Ovary (tissue), 9 donors: ENCODE results near the gene GRID1. TPM values are rescaled to one million over a fixed set of nuclear protein-coding genes. Genes with fewer than 3 reads are reported as not detected.

Experiments
- DNase-seq, 5 donors: peaks; one replicate each; pipeline ENCODE4 v3.0.0-alpha.2; 2019 to 2020
- H3K27ac ChIP-seq, 2 donors: fragments of 200-600 bp; one replicate each; pipeline versions ENCODE4 v1.5.1 to v1.8.0; 2019 to 2022
- H3K27me3 ChIP-seq: fragments of 200-600 bp; one replicate; pipeline ENCODE4 v1.8.0; 2022
- H3K36me3 ChIP-seq: fragments of 200-600 bp; sonication (generic); one replicate; pipeline ENCODE4 v1.5.1; 2019
- H3K4me1 ChIP-seq: one replicate; pipeline ENCODE4 v1.8.1; 2013; ENCODE audit warnings: mild to moderate bottlenecking, moderate library complexity; ENCODE audit not compliant: insufficient read depth
- H3K4me3 ChIP-seq: fragments of 200-600 bp; sonication (generic); one replicate; pipeline ENCODE4 v1.5.1; 2017
- H3K9me3 ChIP-seq, 2 donors: fragments of 200-600 bp in 1 of 2; sonication (generic) in 1 of 2; one replicate each; pipeline versions ENCODE4 v1.5.1 to v1.8.1; 2013 to 2019; ENCODE audit warnings: mild to moderate bottlenecking in 1 of 2, moderate library complexity in 1 of 2
- CTCF ChIP-seq, 3 donors: fragments of 450-650 bp in 2 of 3; fragments of 200-600 bp in 1 of 3; IDR thresholded peaks; one replicate each; pipeline versions ENCODE4 v1.5.1 to v1.8.0; 2016 to 2022; ENCODE audit warnings: antibody characterized with exemption in 3 of 3, mild to moderate bottlenecking in 1 of 3
- EP300 ChIP-seq: sonication (generic); formaldehyde crosslinking; IDR thresholded peaks from one replicate; pipeline ENCODE4 v1.6.1; 2017; ENCODE audit warnings: antibody characterized with exemption
- POLR2A ChIP-seq: fragments of 450-650 bp; IDR thresholded peaks from one replicate; pipeline ENCODE4 v1.6.1; 2017; ENCODE audit warnings: antibody characterized with exemption, mild to moderate bottlenecking, moderate library complexity
- WGBS, 3 donors: extraction: QIAGEN DNeasy Blood & Tissue Kit in 1 of 3; methylation state at CpG; one replicate each; pipeline versions ENCODE4 v1.1.5 to v1.1.7; 2013 to 2017; 5-methylcytosine and 5-hydroxymethylcytosine counted together
- intact Hi-C, 4 donors: fragments of 100-400 bp; cut with DNase I; formaldehyde crosslinking; loops; one replicate each; pipeline versions ENCODE4 v1.11.0 to v1.15.1; 2022 to 2023
- polyA plus RNA-seq, 2 donors: library from polyadenylated mRNA; stranded (reverse); fragments of 200-250 nt in 1 of 2; fragments of 350-450 nt in 1 of 2; fragmentation: Illumina TruSeq in 1 of 2; extraction: RNeasy Lipid Tissue Mini Kit (QIAGEN cat#74804) in 1 of 2; gene quantifications; one replicate each; pipeline ENCODE4 v1.2.3, GENCODE V29; 2013 to 2014
- total RNA-seq, 7 donors: library from RNA; depleted of rRNA in 2 of 7; stranded (reverse); fragments of >200 nt in 2 of 7; fragmentation: NEBNext Ultra II Directional in 3 of 7; extraction: Animal tissue kit (Norgen Biotek cat#: 25700) in 3 of 7; gene quantifications; one replicate each; pipeline versions ENCODE4 v1.1.0 to v1.2.4, GENCODE V29; 2016 to 2023
- donor health status: DM: no; HTN: no; CAD: no; lungs with moderate emphysema.
- donor health status: DM: no; HTN: no; CAD: no.
- donor health status: Bipolar disorder and iron deficiency.
- donor health status: DM: yes; HTN: yes; CAD: no.
- donor health status: DM: no; HTN: no; CAD: no.
- donor health status: DM: yes; HTN: yes; CAD: no.

GRID1 gene
- total and polyA plus RNA-seq, 9 donors: 0.57 to 6.2 (median 1.8) TPM

GRCh38 chr10:85993140-85993539 lies 373.5 kb downstream of the GRID1 start:
- H3K4me3 ChIP-seq: no peak overlapping the region
- DNase-seq: no peak
- no peaks in the 10 kb centered on the region for H3K9me3 ChIP-seq
- H3K4me1 ChIP-seq: no peaks in the 10 kb centered on the region
- 87 to 100% (median 94%) methylated on average over 1 of the region's 1 CpG for WGBS, 3 donors
- H3K36me3 ChIP-seq: no peaks in the 10 kb centered on the region
- intact Hi-C loops: no loop called here
- TF ChIP-seq POLR2A (no peak), EP300 (no peak), CTCF (IDR thresholded peaks at IDR 0.05) (no peak)
- H3K27me3 ChIP-seq: no peaks in the 10 kb centered on the region
- H3K27ac ChIP-seq: no peak overlapping the region

- no peak overlapping the region for H3K27ac ChIP-seq
- no peaks in the 10 kb centered on the region for H3K27me3 ChIP-seq
- H3K4me3 ChIP-seq: no peak overlapping the region
- H3K9me3 ChIP-seq: no peaks in the 10 kb centered on the region
- H3K4me1 ChIP-seq: no peaks in the 10 kb centered on the region
- WGBS, 3 donors: 24 to 34% (median 27%) methylated on average over 1 of the region's 1 CpG
- DNase-seq: no peak
- TF ChIP-seq EP300: no peak
- TF ChIP-seq POLR2A: no peak
- no peak for TF ChIP-seq CTCF (IDR thresholded peaks at IDR 0.05)
- intact Hi-C loops: no loop called here
- H3K36me3 ChIP-seq: no peaks in the 10 kb centered on the region
These were observed 374.3 kb downstream of the GRID1 start for GRCh38 chr10:85992324-85992723.

- Histone ChIP-seq H3K4me3 (no peak overlapping the region), H3K36me3 (no peaks in the 10 kb centered on the region), H3K4me1 (no peaks in the 10 kb centered on the region), H3K27me3 (no peaks in the 10 kb centered on the region), H3K9me3 (no peaks in the 10 kb centered on the region), H3K27ac (no peak overlapping the region)
- intact Hi-C loops: no loop called here
- no peak for DNase-seq
- 75 to 89% (median 75%) methylated on average over 1 of the region's 1 CpG for WGBS, 3 donors
- TF ChIP-seq POLR2A (no peak), CTCF (IDR thresholded peaks at IDR 0.05) (no peak), EP300 (no peak)
These were observed 379.8 kb downstream of the GRID1 start for GRCh38 chr10:85986777-85987176.

- H3K27me3 ChIP-seq: no peaks in the 10 kb centered on the region
- H3K27ac ChIP-seq: no peak overlapping the region
- no peak for DNase-seq
- H3K36me3 ChIP-seq: no peaks in the 10 kb centered on the region
- H3K4me1 ChIP-seq: no peaks in the 10 kb centered on the region
- H3K4me3 ChIP-seq: no peak overlapping the region
- WGBS, 3 donors: 66 to 78% (median 68%) methylated on average over 6 of the region's 6 CpGs
- H3K9me3 ChIP-seq: no peaks in the 10 kb centered on the region
- intact Hi-C loops: no loop called here
- TF ChIP-seq CTCF (IDR thresholded peaks at IDR 0.05): no peak
- no peak for TF ChIP-seq POLR2A
- TF ChIP-seq EP300: no peak
These were observed 383.5 kb downstream of the GRID1 start for GRCh38 chr10:85983051-85983450.

- TF ChIP-seq POLR2A: no peak
- no peak for TF ChIP-seq CTCF (IDR thresholded peaks at IDR 0.05)
- DNase-seq: no peak
- no peaks in the 10 kb centered on the region for H3K4me1 ChIP-seq
- no peak overlapping the region for H3K4me3 ChIP-seq
- no peaks in the 10 kb centered on the region for H3K9me3 ChIP-seq
- H3K27ac ChIP-seq: no peak overlapping the region
- H3K27me3 ChIP-seq: no peaks in the 10 kb centered on the region
- no peaks in the 10 kb centered on the region for H3K36me3 ChIP-seq
- intact Hi-C loops: no loop called here
These were observed 387.0 kb downstream of the GRID1 start for GRCh38 chr10:85979598-85979997.
